GM21367 (cell line): ENCODE results near the gene HIPK2.

Experiments used
- ATAC-seq: cut with Tn5 transposase; IDR thresholded peaks from one replicate; pipeline ENCODE4 v1.9.1; 2021; ENCODE audit not compliant: unreplicated experiment

Gene HIPK2

DNA sequence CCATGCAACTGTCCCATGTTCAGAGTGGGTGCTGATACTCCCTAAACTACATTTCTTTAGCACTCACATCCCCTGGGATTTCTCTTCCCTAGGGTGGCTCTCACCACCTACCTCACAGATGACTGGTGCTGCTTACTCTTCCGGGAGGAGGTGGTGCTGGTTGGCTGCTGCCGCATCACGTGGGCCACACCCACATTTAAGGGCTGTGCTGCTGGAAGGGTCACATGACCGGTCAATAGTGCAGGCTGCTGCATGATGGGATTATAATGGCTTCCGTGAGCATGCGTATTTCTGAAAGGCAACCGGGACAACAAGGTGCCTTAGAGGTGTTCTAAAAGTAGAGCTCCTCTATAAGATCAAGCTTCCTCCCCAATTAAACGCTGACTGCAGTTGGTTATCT is 177.5 kb downstream of the HIPK2 start:
- no peak for ATAC-seq

DNA sequence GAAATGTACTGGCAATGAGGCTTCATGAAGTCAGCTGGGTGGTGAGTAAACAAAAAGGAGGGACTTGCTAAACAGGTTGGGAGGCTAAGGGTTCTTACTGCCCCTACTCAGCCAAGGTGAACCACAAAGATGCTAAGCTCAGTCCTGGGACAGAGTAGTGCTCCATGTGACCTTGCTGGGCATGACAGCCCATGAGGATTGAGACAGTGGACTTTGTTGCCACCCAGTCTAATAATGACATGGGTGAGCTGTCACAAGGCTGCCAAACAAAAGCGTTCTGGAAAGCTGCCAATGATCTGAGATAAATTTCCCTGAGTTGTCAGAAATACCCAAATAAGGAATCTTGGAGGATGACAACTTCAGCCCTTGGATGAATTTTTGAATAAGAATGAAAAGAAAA is 179.2 kb downstream of the HIPK2 start:
- ATAC-seq, result no peak

DNA sequence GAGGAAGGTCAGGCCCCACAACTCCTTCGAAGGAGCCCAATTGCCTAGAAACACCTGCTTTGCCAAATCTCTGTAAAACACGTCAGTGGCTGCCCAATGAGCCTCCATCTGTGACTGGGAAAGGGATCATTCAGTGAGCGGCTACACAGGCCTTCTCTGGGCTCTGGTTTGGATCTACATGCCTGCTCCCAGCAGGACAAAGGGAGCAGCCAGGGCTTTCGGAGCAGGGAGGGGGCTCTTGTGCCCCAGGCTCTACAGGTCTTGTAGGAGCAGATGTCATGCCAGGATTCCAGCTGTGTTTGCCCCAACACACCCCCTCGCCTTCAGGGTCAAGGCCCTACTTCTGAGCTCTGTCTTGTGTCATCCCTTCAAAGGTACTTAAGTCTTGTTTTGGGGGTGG is 180.8 kb downstream of the HIPK2 start:
- ATAC-seq, result no peak

DNA sequence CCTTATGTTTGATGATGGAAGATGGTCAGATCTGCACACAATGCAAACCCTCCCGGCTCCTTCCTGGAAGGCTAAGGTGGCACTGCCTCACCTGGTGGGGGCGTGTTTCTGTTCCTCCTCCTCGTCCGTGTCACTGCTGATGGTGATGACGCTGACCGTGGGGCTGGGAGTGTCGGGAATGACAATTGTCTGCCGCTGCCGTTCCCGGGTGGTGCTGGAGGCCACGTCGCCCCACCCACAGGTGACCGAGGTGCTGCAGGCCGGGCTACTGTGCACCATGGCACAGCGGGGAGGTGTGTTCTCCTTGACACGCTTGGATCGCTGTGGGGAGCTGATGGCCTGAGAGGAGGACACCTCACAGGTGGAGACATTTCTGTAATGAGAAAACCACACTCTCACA is 181.2 kb downstream of the HIPK2 start:
- ATAC-seq, result no peak

DNA sequence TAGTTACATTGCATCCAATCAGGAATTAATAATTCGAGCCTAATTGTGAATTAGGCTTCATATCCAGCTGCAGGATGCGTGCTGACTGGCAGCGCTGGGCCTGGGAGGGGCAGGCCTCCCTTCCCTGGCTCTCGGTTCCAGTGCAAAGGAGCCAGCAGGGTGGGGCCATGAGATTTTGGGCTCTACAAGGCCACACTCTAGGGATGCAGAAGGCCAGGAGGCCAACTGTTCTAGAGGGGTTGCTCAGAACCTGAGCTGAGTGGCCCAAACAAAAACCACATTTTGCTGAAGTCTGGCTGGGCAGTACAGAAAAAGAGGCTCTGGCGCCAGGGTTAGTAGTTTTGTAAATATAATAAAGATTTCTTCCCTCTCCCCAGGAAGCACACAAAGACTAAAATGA is 182.0 kb downstream of the HIPK2 start:
- ATAC-seq, result no peak

DNA sequence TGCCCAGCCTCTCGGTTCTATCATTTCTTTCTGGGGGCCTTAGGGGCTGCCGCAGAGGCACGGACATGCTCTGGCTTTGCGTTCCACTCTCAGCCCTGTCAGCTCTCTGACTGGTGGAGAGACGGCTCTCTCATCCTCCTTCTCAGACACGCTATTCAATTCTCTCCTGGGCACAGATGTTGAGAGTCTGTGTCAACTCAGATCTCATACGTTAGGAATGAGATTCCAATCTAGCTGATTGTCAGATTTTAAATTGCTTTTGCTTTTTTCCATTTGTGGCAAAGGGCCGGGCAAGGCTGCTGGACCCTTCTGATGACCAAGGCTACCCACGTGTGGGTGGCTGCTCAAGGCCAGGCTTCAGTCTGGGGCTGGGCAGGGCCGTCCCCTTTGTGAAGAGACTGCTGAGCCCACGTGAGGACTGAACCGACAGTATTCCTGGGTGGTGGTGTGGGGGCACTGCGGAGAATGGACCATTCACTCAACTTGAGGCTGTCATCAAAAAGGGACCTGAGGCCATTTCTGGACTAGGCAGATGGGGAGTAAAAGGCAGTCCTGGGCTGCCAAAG is 182.8 kb downstream of the HIPK2 start:
- ATAC-seq, result no peak

DNA sequence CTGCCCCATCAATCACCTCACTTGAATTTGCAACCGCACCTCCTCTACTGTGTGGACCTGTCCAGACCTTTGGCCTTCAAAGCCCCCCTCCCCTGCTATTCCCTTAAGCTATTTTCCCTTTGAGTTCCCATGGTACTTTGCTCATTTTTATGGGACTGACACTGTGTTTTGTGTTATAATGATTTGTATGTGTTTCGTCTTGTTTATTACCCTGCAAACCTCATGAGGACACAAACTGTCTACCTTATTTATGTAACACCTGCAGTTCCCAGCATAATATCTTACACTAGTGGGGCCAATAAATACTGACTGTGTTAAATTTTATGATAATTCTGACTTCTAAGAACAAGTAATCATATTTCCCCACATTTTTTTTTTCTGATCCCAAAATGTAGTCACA is 183.7 kb downstream of the HIPK2 start:
- ATAC-seq, result no peak

DNA sequence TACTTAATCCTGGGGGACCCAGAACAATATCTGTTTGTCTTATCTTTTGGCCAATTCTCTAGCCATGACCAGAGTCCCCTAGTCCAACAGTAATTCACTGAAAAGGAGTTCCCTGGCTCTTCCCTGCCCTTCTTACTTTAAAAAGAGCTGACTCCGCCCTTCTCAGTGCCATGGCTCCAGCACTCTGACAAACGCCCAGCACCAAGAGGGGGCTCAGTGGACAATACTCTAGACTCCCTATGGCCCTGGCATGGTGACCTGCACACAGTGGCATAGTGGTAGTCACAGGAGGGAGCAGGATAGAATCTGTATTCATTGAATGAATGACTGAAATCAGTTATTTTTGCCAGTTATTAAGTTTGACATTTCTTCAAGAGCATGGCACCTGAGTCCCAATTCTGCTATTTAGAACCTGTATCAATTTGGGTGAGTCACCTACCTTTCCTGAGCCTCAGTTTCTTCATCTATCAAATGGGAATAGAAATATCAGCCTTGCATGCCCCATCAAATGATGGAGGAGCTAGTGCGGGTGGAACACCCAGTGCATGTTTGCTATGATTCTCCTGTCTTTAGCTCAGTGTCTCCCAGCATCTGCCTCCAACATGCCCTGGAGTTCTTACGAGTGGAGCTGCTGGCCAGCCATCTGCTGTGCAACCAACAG is 184.9 kb downstream of the HIPK2 start:
- no peak for ATAC-seq

DNA sequence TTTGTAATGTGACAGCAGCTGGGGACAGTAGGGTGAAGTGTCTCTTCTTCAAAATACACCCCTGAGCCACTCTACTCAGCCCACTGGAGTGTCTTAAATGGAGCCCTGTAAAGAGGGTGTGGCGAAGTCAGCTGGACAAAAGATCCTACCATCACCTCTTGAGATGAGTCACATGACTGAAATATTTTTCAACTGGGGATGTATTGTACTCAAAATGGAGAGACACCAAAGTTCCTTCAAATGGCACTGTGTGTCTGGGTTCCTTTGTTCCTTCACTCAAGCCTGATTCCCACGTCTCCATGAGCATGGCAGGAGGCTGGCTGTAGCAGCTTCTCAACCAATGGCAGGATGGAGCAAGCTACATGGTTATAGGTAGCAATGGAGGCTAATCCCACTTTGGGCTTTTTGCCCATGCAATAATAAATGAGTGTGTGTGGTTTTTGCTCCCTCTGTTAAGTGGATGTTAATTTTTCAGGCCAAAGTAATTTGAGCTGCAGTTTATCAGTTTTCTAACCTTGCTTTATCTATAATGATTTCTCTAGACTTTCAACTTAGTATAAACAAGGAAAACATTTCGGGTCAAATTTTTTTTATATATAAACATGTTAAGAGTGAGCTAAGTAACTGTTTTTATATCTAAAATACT is 186.1 kb downstream of the HIPK2 start:
- no peak for ATAC-seq

DNA sequence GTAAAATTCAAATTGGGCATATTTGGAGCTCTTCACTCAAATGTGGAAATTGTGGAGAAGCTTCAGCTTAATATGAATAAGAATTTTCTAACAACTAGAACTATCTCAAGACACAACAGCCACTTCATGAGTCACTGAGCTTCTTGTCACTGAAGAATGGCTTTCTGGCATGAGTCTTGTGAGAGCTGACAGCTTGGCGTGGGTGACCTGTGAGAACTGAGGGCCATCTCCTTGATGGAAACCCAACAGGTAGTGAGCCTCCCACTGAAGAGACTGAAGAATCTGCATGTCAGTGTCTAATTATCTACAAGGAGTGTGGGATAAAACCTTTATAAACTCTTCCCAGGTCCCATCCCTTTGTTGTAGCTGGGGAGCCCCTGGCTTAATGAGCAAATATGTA is 188.3 kb downstream of the HIPK2 start:
- no peak for ATAC-seq

DNA sequence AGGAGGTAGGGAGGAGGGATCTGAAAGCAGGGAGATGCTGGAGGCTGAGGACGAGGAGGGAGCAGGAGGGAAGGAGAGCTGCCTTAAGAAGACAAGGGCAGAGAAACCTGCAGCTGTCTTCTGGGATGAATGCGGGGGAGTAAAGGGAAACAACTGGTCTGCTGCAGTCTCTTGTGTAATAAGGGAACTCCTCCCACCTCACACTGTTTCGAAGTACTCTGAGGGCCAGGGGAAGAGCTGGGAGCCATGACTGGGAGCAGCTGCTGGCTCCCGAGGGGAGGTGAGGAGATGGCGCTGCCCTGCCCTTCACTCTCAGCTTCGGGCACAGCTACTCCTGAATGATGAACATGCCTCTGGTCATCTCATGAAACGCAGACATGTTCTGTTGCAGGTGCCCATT is 189.2 kb downstream of the HIPK2 start:
- ATAC-seq, result no peak

DNA sequence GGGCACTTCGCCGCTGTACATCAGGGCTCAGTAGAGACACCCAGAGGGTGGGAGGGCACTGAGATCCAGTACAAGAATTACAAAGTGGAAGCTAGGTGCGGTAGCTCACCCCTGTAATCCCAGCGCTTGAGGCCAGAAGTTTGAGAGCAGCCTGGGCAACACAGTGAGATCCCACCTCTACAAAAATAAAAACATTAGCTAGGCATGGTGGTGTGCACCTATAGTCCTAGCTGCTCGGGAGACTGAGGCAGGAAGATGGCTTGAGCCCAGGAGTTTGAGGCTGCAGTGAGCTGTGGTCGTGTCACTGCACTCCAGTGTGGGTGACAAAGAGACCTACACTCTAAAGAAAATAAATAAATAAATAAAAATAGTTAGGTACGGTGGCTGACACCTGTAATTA is 190.3 kb downstream of the HIPK2 start:
- no peak for ATAC-seq

DNA sequence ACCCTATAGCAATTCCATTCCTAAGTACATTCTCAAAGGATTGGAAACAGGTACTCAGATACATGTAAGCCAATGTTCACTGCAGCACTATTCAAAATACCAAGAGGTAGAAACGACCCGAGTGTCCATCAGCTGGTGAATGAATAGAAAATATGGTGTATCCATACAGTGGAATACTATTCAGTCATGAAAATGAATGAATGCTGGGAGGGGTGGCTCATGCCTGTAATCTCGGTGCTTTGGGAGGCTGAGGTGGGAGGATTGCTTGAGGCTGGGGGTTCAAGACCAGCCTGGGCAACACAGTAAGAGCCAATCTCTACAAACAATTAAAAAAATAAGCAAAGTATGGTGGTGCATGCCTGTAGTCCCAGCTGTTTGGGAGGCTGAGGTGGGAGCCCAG is 191.5 kb downstream of the HIPK2 start:
- ATAC-seq, result no peak

DNA sequence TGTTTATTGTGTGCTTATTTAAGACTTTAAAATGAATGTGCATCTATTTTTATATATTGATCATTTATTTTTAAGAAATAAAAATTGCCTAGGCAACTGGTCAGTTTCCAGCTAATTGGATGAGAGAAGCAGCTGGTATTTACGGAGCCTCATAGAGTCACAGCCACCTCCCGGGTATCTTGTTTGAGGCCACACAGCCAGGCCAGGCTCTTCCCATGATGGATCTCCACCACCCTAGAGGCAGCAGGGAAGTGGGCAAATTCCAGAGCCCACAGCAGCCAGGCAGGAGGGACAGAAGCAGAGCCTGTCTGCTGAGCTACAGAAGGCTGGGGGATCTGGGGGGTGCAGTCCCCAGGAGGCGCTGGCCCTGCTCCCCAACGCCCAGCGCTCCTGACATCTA is 192.8 kb downstream of the HIPK2 start:
- ATAC-seq, result no peak

DNA sequence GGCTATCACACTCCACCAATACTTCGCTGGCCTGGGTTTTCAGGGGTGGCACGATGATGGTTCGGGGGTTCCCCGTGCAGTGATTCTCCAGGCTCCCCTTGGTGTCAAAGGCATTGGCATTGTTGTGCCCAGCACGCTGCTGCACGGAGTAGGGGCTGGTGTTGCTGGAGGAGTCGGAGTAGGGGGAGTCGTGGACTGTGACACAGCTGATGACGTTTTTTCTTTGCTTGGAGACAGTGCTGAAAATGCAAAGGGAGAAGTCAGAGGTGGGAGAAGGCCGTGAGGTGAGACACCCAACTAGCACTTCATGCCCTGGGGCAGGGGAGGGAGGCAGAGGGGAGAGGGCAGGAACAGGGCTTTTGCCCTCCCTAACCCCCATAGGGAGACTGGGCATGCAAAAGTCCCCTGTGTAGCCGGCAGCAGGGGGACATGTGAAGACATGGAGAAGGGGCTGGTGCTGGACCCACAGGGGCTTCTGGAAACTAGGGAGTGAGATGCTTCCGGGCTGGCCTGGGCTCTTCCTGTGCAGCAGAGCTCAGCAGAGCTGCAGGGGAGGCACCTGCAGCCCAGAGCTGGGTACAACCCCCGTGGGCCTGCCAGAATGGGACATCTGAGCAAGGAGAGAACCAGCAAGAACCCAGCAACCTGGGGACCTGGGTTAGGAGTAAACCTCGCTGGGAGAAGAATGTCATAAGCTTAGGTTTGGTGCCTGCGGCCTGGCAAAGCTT is 193.8 kb downstream of the HIPK2 start:
- ATAC-seq, result no peak

DNA sequence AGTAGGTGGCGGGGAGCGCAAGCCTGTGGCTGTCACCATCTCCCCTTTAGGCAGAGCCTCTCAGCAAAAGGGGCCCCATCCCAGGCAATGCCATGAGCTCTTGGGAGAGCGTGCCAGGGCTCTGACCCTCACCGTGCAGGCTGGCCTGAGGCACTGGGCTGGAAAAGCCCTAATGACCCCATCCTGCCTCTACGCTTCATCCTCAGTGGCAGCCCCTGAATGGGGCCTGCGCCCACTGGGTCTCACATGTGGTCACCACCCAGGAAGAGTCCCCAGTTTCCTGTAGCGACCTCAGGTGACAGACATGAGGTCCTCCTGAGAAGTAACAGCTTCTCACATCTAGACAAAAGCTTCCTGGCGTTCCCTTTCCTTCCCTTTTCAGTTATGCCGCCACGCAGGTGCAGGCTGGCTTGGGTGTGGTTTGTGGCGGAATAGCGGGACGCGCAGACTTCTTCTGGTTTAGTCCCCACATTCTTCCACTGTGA is 195.1 kb downstream of the HIPK2 start:
- no peak for ATAC-seq

DNA sequence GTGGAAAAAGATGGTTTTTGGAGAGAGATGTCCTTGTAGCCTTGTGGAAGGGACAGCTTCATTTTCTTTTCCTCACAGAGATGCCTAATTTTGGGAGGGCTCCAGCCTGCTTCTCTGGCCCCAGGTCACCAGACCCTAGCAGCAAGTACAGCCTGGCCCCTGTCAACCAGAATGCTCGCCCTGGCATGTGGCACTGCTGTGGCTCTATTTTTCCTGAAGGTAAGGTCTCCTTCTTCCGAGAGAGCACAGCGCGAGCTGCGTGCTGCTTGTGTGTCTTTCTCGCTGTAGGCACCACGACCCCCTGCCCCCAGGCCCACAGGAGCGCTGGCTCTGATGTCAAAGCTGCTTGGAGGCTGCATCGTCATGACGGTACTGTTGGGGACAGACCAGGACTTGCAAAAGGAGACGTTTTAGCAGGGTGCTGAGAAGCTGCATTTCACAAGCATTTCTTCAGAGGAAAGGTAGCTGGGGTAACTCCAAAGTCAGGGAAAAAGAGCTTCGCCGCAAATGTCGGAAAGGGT is 195.6 kb downstream of the HIPK2 start:
- no peak for ATAC-seq

DNA sequence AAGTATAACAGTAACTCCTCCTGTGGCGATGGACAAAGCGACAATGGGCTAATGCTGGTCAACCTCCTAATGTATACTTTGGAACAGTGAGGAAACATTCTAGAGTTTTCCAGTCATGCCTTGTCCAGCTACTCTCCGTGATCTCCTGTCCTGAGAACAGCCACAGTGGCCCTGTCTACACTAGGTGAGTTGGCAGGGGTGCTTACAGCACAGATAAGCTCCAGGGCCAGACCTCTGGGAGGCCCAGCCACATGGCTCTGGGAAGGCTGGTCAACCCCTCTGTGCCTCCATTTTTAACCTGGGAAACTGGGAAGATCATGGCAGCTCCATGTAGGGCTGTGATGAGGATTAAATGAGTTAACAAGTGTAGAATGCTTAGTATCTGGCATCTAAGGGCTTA is 197.4 kb downstream of the HIPK2 start:
- no peak for ATAC-seq

DNA sequence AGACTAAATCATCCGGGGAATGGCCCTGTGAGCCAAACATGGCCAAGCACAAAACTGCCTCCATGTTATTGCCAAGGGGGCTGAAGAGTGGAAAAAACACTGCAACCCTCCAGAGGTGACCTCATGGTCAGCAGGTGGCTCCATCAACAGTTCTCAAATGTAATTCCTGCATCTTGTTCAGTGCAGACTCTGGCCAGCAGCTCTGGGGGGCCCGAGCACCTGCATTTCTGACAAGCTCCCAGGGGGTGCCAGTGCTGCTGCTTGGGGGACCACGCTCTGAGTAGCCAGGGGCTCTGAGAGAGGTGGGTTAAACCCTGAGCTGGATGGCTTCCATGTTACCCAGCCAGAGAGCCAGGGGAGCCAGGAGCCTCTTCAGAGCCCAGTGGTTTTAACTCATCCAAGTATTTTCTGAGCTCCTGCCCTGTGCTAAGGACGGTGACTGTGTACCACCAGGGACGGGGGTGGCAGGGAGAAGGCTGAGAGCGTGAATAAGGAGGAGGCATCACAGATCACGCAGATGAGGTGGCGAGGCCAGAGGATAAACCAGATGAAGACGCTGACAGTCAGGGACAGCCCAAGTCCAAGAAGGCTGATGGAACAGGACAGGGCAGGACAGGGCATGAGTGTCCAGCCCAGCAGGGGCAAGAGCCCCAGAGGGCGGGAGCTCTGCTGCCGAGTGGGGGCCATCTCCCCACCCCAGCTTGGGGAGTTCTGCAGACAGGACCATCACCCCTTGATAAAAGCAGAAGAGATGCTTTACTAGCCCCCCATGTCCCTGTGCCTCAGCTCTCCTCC is 201.4 kb downstream of the HIPK2 start:
- ATAC-seq, result no peak

DNA sequence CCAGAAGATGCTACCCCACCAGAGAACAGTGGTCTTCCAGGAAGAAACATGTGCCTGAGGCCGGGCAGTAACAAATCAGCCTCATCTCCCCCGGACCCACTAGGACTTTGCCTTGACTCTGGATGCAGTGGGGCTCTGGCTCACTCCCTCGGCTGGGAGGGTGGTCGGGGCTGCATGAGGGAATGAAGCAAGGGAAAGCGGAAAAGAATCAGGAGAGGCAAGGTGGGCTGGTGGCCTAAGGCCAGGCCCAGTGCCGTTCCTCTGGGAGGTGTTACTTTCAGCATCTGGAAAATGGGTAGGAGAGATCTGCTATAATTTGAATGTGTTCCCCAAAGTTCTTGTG is 202.5 kb downstream of the HIPK2 start:
- ATAC-seq, result no peak
